LHCN-M2 (cell line): ENCODE data around the gene TFCP2. TPM values are rescaled to one million over a fixed set of nuclear protein-coding genes. Genes with fewer than 3 reads are reported as not detected.
"Not testable (repeated sequence)": the region's sequence is repeated elsewhere in the genome, so short reads cannot be mapped to it uniquely, and the experiment has no call there.

Source experiments
- DNase-seq: peaks from one replicate; pipeline ENCODE4 v3.0.0-alpha.2; 2012; ENCODE audit warnings: low read depth
- total RNA-seq: library from RNA; depleted of rRNA; stranded (reverse); fragments of >200 nt; gene quantifications from 2 replicates; pipeline ENCODE4 v1.2.3, GENCODE V29; 2014

TFCP2 gene
- total RNA-seq, 1 experiment from 2014 or later = 9.1 TPM

DNA sequence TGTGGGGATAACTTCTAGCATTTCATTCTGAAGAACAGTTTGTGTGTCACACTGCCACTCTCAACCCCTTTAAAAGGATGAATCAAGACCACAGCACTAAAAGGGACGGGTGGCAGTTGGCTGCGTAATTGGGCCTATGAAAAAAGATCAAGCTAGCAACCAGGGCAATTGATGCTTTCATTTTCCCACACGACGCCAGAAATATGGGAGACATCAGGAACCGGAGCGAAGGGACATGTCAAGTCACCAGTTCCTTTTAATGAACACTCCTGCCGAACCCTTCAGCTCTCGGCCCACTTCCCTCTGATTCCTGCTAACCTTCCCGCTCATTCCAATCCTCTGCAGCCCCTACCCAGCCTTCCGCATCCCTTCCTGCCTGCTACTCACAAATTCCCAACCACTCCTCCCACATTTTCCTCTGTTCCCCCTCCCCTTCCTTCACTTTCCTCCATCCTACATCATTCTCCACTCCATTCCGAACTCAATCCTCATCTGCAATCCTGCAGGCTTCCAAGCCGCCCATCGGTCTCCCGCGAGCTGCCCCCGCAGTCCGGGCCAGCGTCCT lies 90.3 kb downstream of the TFCP2 start:
- DNase-seq = peak; percentile 52

DNA sequence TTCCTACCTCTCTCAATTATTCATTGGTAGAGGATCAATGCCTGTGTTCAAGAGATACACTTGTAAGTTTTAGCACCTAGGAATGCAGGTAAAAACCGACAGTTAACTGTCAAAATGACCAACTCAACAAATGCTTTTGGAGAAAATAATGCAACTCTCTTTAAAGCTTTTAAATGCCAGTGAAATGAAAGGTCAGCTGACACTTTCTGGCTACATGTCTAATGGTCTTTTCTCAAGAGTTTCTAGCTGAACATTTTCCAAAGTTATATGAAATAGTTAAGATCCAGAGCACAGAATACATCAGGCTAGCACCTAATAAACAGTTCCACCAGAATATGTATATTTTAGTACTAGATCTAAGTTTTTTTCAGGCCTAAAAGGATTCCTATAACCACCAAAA lies 91.5 kb downstream of the TFCP2 start:
- no peak for DNase-seq

DNA sequence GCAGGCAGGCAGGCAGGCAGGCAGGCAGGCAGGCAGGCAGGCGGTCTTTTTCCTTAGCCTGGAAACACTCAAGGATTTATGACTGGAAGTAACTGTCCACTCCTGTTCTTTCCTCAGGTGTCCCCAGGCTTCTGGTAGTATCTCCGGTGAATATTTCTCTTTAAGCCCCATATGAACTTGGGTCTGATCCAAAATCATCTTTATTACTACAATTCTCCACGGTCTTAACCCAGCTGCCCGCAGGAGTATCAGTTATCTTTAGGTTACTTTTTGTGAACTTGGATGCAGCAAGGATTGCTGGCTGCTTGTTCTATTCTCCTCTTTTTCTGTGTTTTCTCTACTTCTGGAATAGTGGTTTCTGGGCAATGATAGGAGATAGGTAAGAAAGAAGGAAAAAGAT lies 92.8 kb downstream of the TFCP2 start:
- DNase-seq = no peak

DNA sequence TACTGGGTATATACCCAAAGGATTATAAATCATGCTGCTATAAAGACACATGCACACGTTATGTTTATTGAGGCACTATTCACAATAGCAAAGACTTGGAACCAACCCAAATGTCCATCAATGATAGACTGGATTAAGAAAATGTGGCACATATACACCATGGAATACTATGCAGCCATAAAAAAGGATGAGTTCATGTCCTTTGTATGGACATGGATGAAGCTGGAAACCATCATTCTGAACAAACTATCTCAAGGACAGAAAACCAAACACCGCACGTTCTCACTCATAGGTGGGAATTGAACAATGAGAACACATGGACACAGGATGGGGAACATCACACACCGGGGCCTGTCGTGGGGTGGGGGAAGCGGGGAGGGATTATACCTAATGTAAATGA lies 94.1 kb downstream of the TFCP2 start:
- not testable (repeated sequence) for DNase-seq

DNA sequence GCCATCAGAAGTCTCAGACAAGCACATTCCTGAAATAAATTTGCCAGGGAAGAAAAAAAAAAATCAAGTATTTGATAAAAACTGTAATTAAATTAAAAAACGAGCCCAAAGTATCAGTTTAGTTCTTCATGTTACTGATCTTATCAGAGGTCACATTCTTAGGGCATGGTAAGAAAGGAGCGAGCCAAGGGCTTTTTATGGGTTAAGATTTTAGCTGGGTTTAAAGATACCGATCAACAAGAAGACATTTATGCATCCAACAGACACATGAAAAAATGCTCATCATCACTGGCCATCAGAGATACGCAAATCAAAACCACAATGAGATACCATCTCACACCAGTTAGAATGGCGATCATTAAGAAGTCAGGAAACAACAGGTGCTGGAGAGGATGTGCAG lies 94.6 kb downstream of the TFCP2 start:
- not testable (repeated sequence) for DNase-seq

DNA sequence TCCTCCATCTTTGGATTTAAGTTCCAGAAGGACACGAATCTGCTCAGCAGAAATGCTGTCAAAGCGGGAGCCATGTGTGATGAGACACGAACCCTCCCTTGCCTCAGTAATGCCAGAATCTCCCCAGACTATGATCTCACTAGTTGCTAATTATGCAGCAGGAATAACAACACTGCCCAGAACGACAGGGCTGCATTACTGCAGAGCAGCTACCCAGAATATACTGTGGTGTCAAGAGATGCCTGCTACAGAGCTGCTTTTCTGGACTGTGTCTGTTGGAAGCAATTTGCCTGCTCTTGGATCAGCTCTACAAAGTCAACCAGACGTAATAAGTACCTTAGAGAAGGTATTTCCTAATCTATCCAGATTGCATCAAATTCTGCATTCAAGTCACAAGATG lies 95.0 kb downstream of the TFCP2 start:
- DNase-seq = no peak

DNA sequence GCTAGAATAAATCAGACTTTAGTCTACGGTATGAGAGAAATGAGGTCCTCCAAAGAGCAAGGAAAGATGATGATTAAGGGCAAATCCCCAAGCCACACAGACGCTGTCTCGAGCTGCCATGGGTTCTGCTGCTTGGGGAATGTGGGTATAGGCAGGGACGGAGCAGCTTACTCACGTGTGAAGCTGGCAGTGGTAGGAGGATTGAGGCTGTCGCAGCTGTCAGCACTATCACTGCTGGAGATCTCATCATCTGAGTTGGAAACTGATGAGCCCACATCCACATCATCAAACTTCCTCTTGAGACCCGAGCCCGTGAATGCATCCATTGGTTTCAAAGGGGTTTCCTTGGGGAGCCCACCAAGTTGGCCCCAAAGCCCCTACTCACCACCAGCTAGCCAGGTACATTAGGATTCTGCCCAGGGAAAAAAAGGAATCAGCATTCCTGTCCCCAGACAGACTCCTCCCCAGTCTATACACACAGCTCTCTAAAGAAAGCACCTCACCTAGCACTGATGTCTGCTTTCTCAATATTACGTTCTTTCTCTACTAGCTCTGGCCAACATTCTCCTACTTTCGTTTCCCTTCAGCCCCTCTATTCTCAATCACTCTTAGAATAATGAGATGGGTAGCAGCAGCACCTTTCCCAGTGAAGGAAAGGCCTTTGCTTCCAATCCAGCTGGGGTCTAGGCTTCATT lies 96.6 kb downstream of the TFCP2 start:
- peak; percentile 88 for DNase-seq

DNA sequence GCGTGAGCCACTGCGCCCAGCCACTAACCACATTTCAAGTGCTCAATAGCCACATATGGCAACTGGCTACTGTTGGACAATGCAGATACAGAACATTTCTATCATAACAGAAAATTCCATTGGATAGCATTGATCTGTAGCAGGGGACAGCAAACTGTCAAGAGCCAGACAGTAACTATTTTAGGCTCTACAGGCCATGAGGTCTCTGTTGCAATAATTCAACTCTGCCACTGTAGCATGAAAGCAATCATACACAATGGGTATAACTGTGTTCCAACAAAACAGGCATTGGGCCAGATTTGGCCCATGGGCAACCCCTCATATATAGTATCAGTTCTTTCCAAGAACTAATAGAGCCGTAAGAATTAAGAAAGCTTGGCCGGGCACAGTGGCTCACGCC lies 97.5 kb downstream of the TFCP2 start:
- DNase-seq = no peak

DNA sequence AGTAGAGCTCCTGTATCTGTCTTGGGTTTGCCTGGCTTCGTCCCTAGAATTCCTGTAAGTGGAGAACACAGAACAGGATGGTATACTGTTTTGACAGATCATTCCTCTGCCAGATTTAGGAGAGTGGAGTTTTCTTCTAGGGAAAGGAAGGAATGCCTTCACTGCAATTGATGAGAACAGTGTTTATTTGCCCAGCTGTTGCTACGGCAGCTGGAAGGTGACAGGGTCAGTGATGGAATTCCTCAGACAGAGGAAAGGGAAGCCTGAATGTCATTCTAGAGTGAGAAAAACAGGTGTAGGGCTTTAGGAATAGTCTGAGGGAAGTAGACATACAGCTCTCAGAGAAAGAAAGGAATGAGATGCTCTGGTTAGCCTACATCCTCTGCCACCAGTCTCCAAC lies 101.3 kb downstream of the TFCP2 start:
- peak; percentile 98 for DNase-seq

DNA sequence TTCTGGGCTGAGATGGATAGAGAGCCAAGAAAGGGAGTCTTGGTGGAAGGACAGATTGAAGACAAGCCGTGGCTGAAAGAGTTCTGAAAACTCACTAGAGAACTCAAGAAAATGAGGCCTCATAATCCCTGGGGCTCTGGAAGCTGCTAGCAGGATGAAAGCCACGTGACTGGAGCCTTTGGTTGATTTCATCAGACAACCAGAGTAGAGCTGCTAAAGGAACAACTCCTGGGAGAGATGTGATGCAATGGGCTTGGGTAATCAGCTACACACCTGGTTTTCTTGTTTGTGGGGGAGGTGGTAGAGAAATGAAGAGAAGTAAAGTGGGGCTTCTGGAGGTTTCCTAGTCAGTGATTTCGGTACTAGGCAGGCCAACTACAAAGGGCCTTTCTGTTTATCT lies 102.9 kb downstream of the TFCP2 start:
- peak; percentile 51 for DNase-seq

DNA sequence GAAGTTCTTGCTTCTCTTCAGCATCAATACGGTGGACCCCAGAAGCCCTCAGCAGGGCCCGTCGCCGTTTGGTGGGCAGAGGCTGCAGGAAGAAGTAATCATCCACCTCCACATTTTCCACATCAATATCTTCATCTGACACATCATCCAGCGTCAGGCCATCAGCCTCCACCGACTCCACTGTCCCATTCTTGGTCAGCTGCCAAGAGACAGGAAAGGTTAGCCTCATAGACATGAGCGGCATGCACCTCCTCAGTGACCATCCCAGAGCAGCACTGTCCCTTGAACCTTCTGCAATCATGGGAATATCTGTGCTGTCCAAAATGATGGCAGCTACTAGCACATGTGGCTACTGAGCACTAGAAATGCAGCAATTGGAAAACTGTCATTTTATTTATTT lies 105.2 kb downstream of the TFCP2 start:
- no peak for DNase-seq

DNA sequence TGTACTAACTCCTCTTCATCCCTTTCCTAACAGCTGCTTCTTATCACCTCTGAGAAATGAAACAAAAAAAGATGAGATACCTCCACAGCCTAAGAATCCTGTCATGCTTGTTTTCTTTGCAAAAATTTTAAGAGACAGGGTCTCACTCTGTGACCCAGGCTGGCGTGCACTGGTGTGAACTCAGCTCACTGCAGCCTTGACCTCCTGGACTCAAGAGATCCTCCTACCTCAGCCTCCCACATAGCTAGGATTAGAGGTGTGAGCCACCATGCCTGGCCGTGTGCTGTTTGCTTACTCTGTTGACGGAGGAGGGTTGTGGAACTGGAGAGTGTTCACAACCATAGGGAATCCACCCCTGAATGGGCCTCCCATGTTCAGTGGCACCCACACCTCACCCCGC lies 105.7 kb downstream of the TFCP2 start:
- no peak for DNase-seq

DNA sequence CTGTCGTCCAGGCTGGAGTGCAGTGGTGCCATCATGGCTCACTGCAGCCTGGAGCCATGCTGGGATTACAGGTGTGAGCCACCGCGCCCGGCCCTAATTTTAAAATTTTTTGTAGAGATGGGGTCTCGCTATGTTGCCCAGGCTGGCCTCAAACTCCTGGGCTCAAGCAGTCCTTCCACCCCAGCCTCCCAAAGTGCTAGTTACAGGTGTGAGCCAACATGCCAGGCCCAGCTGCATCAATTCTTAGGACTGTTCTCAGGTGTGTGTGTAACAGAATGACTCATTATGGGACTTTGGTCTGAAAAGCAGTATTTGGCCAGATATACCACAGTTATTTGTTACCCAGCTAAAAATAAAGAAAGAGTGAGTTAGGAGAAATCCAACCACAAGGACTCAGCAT lies 107.4 kb downstream of the TFCP2 start:
- DNase-seq = no peak

DNA sequence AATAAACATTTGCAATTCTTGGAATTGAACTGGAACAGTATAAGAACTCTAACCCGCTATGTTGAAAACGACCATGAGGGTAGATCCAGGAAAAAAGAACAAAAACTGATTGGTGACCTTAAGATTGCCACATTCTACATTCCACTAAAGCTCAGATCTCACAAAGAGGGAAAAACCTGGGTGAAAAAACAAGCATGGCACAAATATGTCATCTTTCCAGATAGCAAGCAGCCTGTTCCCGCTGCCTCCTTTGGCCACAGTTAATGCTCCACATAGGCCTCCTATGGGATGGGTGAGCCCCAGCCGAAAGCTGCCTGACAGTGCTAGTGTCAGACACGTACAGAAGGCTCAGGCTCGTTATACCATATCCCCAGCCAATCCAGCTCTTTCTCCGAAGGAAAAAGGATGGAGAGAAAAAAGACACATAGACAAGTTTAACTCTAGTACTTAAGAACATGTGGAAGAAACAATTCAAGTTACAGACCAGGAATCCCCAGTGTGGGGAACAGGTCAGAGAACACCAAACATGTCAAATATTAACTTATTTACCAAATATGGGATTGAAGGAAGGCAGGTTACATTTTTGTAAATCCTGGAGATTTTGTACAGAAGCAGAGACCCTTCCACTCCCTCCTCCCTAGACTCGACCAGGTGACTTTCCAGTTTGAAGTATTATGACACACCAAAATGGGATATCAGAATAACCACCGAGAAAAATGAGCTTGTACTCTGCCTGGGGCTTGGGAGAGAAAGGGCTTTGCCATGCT lies 110.1 kb downstream of the TFCP2 start:
- DNase-seq = no peak

DNA sequence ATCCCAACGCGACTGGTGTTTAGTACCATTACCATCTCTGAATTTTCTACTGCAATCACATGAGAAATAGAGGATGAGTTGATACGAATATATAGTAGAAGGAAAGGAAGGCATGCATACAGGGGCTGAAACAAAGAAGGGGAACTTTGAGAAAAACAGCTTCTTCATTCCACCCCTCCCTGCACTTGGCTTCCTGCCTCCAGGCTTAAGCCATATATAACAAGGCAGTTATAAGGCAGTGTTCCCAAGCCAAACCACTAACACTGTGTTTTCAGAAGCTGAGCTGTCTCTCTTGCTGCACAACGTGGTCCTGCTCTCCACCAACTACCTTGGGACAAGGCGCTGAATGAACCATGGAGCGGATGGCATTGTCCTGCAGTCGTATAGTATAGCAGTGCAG lies 113.8 kb downstream of the TFCP2 start:
- no peak for DNase-seq

DNA sequence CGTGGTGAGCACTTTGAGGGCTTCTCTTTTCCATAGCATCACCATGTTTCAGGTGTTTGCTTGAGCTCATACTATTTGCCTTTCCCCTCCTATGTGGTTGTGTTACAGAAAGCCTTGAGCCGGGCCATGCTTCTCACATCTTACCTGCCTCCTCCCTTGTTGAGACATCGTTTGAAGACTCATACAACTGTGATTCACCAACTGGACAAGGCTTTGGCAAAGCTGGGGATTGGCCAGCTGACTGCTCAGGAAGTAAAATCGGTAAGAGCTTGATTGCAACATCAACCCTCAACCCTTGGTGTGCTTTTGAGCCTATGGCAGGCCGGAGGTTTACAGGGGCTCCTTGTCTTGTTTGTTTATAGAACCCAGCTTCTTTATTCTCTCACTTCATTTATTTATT lies 116.7 kb downstream of the TFCP2 start:
- peak; percentile 66 for DNase-seq

DNA sequence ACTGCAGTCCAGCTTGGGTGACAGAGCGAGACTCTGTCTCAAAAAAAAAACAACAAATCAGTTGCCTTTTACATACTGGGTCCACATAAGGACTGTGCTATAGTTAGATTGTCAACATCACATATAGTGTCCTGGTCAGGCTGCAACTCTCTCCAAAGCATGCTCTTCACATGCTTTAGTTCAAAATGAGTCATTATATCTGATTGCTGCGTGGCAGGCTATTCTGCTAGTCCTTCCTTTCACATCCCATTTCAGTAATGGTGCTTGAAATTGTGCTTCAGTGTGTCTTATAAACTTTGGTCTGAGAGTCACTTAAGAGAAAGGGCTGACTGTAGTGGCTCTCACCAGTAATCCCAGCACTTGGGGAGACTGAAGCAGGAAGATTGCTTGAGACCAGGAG lies 117.9 kb downstream of the TFCP2 start:
- no peak for DNase-seq

DNA sequence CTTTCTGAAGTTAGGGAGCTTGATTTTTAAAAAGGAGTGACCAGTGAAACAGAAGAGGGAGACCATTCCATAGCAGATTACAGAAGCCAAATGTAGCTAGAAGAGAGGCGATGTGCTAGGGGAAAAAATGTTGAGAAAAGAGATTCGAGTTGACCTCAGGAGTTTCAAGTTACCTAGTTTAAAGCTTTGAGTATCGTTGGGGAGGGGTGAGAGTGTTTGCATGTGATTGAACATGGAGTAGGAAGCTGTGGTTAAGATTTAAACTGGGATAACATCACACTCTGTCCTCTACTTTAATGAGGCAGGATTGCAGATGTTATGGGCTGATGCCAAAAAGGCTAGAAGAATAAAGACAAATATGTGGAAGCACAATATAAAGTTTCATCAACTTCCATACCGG lies 121.1 kb downstream of the TFCP2 start:
- DNase-seq = peak; percentile 44

DNA sequence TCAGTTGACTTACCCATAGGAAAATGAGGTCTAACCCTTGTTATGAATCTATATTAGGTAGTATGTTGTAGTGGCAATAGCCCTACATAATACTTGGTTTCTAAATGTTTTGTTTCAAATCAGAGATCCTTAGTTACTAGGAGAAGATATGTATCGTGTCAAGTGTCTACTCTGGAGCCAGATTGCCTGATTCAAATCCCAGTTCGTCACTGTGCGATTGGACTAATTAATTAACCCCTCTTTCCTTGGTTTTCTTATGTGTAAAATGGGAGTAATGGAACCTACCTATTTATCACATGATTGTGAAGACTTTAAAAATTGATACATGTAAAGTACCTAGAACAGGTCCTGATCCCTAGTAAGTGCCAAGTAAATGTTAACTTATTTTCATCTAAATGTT lies 123.4 kb downstream of the TFCP2 start:
- no peak for DNase-seq

DNA sequence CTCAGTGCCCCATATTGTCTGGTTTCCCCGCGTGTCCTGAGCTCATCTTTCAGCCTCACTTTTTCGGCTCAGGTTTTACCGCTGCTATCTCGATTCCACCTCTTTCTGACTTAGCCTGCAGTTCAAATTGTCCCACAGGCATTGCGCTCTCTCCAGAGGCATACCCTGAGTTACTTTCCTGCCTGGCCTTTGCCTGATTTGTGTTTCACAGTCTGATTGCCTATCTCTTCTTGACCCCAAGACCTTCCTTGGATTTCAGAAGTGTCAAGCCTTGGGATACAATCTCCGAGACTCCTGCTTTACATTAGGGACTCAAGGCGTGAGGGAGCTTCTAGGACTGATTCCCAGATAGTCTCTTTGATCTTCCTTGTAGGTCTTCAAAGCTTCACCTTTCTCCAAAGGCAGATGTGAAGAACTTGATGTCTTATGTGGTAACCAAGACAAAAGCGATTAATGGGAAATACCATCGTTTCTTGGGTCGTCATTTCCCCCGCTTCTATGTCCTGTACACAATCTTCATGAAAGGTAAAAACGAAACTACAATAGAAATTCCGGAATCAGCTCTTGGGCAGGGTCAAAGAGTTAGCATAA lies 124.2 kb downstream of the TFCP2 start:
- DNase-seq = no peak

DNA sequence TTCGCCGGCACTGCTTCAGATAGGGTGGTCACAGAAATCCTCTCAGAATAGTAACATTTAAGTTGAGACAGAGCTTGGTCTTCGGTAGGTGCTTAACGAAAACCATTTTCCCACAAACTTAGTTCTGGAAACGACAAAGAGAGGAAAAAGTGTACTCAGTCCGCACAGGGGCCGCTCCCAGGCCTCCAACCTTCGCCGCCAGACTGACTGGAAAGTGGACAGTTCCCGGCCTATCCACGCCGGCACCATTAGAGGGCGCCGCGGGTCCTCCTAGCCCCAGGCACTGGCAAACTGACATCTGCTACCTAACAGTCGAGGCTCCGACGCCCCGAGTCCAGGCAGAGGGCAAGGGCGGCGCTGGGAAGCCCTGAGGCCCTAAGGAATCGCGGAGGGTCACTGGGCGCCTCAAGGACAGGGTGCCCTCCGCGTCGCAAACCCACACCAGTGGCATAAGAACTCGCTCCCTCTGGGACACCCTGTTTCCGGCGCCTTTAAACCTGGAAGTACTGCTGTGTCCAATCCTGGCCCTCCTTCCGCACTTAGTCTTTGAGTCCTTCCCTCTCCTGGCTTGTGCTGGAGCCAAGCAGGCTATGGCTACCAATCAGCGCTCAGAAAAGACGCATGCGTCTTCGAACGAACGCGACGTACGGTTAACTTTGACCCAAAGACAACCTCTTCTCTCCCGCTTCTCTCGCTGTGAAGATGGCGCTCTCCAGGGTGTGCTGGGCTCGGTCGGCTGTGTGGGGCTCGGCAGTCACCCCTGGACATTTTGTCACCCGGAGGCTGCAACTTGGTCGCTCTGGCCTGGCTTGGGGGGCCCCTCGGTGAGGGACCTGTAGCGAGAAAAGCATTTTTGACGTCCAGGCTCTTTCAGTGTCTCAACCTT lies 125.0 kb downstream of the TFCP2 start, which contains the start of gene LETMD1:
Gene LETMD1, plus strand, starts transcription at position 673 of the 886 bp plus-strand sequence. Its CDS starts 30 bp downstream, at position 703.
- peak; percentile 98 for DNase-seq
